ENCODE results near the gene RUNX2. TPM values are rescaled to one million over a fixed set of nuclear protein-coding genes. Genes with fewer than 3 reads are reported as not detected.
A peak's percentile ranks its signal among the peaks of the same experiment; 100 is the strongest.

Gene RUNX2
- total RNA-seq, 1 experiment from 2014 or later = 3.8 TPM

- BruUV-seq (replicated peaks) = no TSS peak
These were observed 264.9 kb downstream of the RUNX2 start for GRCh38 chr6:45592991-45593390.

DNA sequence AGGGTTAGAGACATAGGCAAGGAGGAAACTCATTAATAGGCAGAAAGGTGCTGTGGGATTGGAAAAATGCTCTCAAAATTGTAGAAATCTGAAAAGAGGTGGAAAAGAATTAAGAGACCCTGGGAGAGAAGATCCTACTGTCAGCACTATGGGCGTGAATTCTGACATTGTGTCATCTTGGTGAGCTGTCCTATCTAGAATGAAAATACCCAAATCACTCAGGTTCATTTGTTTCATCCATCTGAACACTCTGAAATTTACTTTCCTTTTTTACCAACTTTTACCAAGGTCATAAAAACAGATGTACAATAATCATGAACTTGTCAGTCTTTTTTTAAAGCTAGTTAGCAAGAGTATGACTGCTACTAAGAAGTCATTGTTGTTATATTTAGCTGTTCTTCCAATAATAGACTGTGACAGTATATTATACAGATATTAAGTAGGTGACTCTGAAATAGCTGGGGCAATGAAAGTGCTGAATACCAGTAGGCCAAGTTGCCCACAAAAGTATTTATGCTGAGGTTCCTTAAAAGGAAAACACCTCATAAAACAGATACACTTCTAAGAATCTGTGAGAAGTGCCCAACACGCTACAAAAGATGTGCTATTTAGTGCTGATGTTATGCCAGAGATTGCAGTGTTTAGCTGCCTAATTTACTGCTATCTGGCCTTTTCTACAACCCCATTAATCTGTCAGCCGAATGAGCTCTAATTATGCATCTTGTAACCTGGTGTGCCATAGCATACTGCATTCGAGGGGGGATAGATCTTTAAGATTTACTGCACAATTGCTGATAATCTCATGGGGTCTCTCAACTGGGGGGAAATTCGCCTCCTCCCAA lies 267.1 kb downstream of the RUNX2 start:
- 0 out of 2 replicates have a peak, but pooled peaks cover 4% of the 10 kb centered on the region for H3K36me3 ChIP-seq (ENCODE audit: low read depth, low read length)
- H3K4me1 ChIP-seq (ENCODE audit: insufficient read depth, low read length) = peaks cover 29% of the 10 kb centered on the region
- DNase-seq (no peak), ATAC-seq (no peak)
- ChIA-PET CTCF (no interaction called here), POLR2A (ENCODE audit: unreplicated experiment) (interaction anchor here (0.5 kb wide), 1 partner anchor 187 kb away, joined by 6 read pairs; no protein-coding TSS in a partner anchor)
- H3K4me2 ChIP-seq (ENCODE audit: low read length) = no peak overlapping the region
- TF ChIP-seq EZH2phosphoT487 (IDR thresholded peaks at IDR 0.05; ENCODE audit: borderline replicate concordance, low read length) = no peak
- TF ChIP-seq, protein P1, sequence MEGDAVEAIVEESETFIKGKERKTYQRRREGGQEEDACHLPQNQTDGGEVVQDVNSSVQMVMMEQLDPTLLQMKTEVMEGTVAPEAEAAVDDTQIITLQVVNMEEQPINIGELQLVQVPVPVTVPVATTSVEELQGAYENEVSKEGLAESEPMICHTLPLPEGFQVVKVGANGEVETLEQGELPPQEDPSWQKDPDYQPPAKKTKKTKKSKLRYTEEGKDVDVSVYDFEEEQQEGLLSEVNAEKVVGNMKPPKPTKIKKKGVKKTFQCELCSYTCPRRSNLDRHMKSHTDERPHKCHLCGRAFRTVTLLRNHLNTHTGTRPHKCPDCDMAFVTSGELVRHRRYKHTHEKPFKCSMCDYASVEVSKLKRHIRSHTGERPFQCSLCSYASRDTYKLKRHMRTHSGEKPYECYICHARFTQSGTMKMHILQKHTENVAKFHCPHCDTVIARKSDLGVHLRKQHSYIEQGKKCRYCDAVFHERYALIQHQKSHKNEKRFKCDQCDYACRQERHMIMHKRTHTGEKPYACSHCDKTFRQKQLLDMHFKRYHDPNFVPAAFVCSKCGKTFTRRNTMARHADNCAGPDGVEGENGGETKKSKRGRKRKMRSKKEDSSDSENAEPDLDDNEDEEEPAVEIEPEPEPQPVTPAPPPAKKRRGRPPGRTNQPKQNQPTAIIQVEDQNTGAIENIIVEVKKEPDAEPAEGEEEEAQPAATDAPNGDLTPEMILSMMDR (conservative IDR thresholded peaks at IDR 0.05; ENCODE audit: low read depth, low read length) = no peak
- TF ChIP-seq EZH2 (IDR thresholded peaks at IDR 0.05; ENCODE audit: low read length, unreplicated experiment) = no peak
- no peaks in the 10 kb centered on the region for H4K20me1 ChIP-seq (ENCODE audit: low read length)
- no peak overlapping the region for H3K27ac ChIP-seq (ENCODE audit: low read length)
- no TSS peak for BruUV-seq (replicated peaks)
- no peaks in the 10 kb centered on the region for H3F3A ChIP-seq (ENCODE audit: low read length, unreplicated experiment)
- intact Hi-C loops (cut with micrococcal nuclease) = no loop called here
- H2AFZ ChIP-seq (ENCODE audit: low read length) = no peak overlapping the region
- H3K9ac ChIP-seq (ENCODE audit: low read length) = no peak overlapping the region
- 0 out of 2 replicates have a peak, but pooled peaks cover 6% of the 10 kb centered on the region for H3K9me3 ChIP-seq (ENCODE audit: low read length)
- no peaks in the 10 kb centered on the region for H3K79me2 ChIP-seq (ENCODE audit: low read length)
- H3K27me3 ChIP-seq (ENCODE audit: low read length) = no peaks in the 10 kb centered on the region
- H3K4me3 ChIP-seq (ENCODE audit: low read length) = no peak overlapping the region
- no peaks in the 10 kb centered on the region for H3K9me2 ChIP-seq (replicated peaks; ENCODE audit: low read length)

More at GRCh38 chr6:45592991-45593390, 264.9 kb downstream of the RUNX2 start:
- Histone ChIP-seq H3K79me2 (ENCODE audit: low read length) (no peaks in the 10 kb centered on the region), H4K20me1 (ENCODE audit: low read length) (no peaks in the 10 kb centered on the region), H3K27ac (ENCODE audit: low read length) (peak overlapping the region; percentile 5), H3K4me2 (ENCODE audit: low read length) (no peak overlapping the region), H3K4me1 (ENCODE audit: insufficient read depth, low read length) (peaks cover 49% of the 10 kb centered on the region), H2AFZ (ENCODE audit: low read length) (0 out of 2 replicates have a peak overlapping the region, but pooled peaks have one; percentile 2), H3K9me3 (ENCODE audit: low read length) (no peaks in the 10 kb centered on the region), H3K36me3 (ENCODE audit: low read depth, low read length) (no peaks in the 10 kb centered on the region), H3K4me3 (ENCODE audit: low read length) (no peak overlapping the region), H3K27me3 (ENCODE audit: low read length) (no peaks in the 10 kb centered on the region), H3K9me2 (replicated peaks; ENCODE audit: low read length) (no peaks in the 10 kb centered on the region), H3F3A (ENCODE audit: low read length, unreplicated experiment) (no peaks in the 10 kb centered on the region), H3K9ac (ENCODE audit: low read length) (no peak overlapping the region)
- POLR2A ChIA-PET (ENCODE audit: unreplicated experiment) = no interaction called here
- DNase-seq = no peak
- TF ChIP-seq, protein P1 (conservative IDR thresholded peaks at IDR 0.05; ENCODE audit: low read depth, low read length) = no peak
- TF ChIP-seq EZH2phosphoT487 (IDR thresholded peaks at IDR 0.05; ENCODE audit: borderline replicate concordance, low read length) (no peak), EZH2 (IDR thresholded peaks at IDR 0.05; ENCODE audit: low read length, unreplicated experiment) (no peak)
- no peak for ATAC-seq
- intact Hi-C loops (cut with micrococcal nuclease) = loop anchor here (5.0 kb wide), 1 partner anchor 156 kb away; no protein-coding TSS in a partner anchor
- CTCF ChIA-PET = no interaction called here

DNA sequence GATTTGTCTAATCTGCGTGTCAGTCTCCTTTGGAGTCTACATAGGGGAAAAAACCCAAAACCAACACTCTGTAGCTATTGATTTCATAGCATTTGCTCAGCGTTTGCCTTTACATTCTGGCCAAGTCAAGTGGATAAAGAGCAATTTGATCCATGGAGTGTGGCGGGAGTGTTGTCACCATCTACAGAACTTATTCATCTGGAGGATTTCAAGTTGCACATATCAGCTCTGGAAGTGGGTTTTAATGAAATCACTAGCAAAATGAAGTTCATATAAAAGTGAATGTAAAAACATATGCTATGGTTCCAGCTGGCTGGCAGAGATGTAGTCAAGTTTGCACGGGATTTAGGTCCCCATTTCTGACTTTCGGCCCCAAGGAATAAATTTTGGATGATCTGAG lies 269.3 kb downstream of the RUNX2 start:
- CTCF ChIA-PET = no interaction called here
- TF ChIP-seq, protein P1 (conservative IDR thresholded peaks at IDR 0.05; ENCODE audit: low read depth, low read length) = no peak
- TF ChIP-seq EZH2 (IDR thresholded peaks at IDR 0.05; ENCODE audit: low read length, unreplicated experiment) = no peak
- no peak for TF ChIP-seq EZH2phosphoT487 (IDR thresholded peaks at IDR 0.05; ENCODE audit: borderline replicate concordance, low read length)
- no TSS peak for BruUV-seq (replicated peaks)

More for the DNA sequence above, 269.3 kb downstream of the RUNX2 start:
- intact Hi-C loops (cut with micrococcal nuclease) = no loop called here
- no peak overlapping the region for H3K27ac ChIP-seq (ENCODE audit: low read length)
- DNase-seq (no peak), ATAC-seq (no peak)
- no peak overlapping the region for H3K4me3 ChIP-seq (ENCODE audit: low read length)
- no peak overlapping the region for H2AFZ ChIP-seq (ENCODE audit: low read length)
- no peaks in the 10 kb centered on the region for H3K79me2 ChIP-seq (ENCODE audit: low read length)
- POLR2A ChIA-PET (ENCODE audit: unreplicated experiment) = no interaction called here
- H3K27me3 ChIP-seq (ENCODE audit: low read length) = no peaks in the 10 kb centered on the region
- H4K20me1 ChIP-seq (ENCODE audit: low read length) = no peaks in the 10 kb centered on the region
- H3K9me2 ChIP-seq (replicated peaks; ENCODE audit: low read length) = no peaks in the 10 kb centered on the region
- peaks cover 15% of the 10 kb centered on the region for H3K4me1 ChIP-seq (ENCODE audit: insufficient read depth, low read length)
- H3K4me2 ChIP-seq (ENCODE audit: low read length) = no peak overlapping the region
- 0 out of 2 replicates have a peak, but pooled peaks cover 4% of the 10 kb centered on the region for H3K36me3 ChIP-seq (ENCODE audit: low read depth, low read length)
- H3F3A ChIP-seq (ENCODE audit: low read length, unreplicated experiment) = no peaks in the 10 kb centered on the region
- H3K9ac ChIP-seq (ENCODE audit: low read length) = no peak overlapping the region
- 0 out of 2 replicates have a peak, but pooled peaks cover 13% of the 10 kb centered on the region for H3K9me3 ChIP-seq (ENCODE audit: low read length)

Data from PC-3 (cell line).